GM23248 (cell line): ENCODE data around the gene PRKCB.

Experiments
- EZH2 ChIP-seq: fragments of 200-600 bp; sonication (generic); IDR thresholded peaks from 2 replicates; pipeline ENCODE4 v1.6.1; 2018; ENCODE audit warnings: antibody characterized with exemption, mild to moderate bottlenecking; ENCODE audit not compliant: insufficient read depth, poor library complexity, severe bottlenecking
- EZH2phosphoT487 ChIP-seq: fragments of 200-600 bp; sonication (generic); IDR thresholded peaks from 2 replicates; pipeline ENCODE4 v1.6.1; 2018; ENCODE audit warnings: antibody characterized with exemption, moderate library complexity, mild to moderate bottlenecking, low read depth; ENCODE audit not compliant: insufficient read depth

DNA sequence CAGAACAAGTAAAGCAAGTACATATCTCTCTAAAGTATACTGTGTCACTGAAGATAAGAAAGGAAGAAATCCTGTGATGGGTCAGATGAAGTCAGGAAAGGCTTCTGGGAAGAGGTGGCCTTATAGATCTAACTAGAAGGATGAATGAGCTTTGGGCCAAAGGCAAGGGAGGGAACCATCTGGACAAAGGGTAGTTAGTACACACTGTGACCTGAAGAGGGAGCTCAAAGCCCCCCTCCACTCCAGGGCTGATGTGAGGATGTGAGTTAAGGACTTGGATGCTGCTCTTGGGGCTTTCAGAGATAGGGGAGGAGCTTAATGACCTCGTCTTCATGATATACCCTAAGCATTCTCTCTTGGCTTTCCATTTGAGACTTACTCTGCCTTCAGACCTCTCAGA is 235.1 kb downstream of the PRKCB start:
- TF ChIP-seq EZH2phosphoT487 = no peak
- TF ChIP-seq EZH2 = no peak
